ENCODE data around the gene CCDC57. TPM values are rescaled to one million over a fixed set of nuclear protein-coding genes. Genes with fewer than 3 reads are reported as not detected.

CCDC57 gene
- total and polyA plus RNA-seq, 4 donors = 5.4 to 19.1 (median 11.7) TPM

DNA sequence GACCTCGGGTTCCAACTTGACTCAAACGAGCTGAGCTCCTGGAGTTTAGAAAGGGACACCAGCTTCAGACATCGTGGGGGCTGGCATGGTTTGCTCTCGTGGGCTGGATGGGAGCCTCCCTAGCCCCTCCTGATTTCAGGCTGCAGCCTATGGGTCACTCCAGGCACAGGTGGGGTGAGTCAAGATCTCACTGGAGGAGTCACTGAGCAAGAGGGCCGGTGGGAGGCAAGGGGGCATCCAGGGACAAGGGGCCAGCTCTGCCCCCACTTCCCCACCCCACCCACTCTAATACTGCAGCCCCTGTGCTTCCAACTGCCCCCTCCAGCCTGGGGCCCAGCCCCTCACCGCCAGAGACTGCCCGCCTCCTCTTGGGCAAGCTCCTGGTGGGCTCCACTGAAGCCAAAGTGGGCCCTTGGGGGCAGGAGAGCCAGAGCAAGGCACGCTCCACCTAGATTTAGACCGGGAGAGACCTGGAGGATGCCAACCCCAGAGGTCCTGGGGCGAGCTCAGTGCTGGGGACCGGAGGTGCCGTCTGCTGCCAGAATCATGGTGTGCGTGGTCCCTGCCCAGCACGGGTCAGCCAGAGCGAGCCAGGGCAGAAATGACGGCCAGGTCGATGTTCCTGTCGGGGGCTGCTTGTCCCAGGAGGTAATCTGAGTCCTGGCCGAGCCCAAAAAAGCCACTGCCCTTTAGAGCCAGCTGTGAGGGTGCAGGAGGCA lies 22.6 kb upstream of the CCDC57 start:
- Histone ChIP-seq H3K9me3 (ENCODE audit: control insufficient read depth in 4 of 4, low read length in 3 of 4) (no peaks in the 10 kb centered on the region), H3K4me3 (ENCODE audit: low read depth in 1 of 3, low read length in 3 of 3) (no peak overlapping the region), H3K36me3 (ENCODE audit: control insufficient read depth in 4 of 4, insufficient read depth in 3 of 4, low read depth in 1 of 4, low read length in 3 of 4) (peaks cover 0 to 1% (median 0%) of the 10 kb centered on the region in 4 donors), H3K4me1 (ENCODE audit: control insufficient read depth in 4 of 4, insufficient read depth in 4 of 4, low read length in 3 of 4) (peaks cover 18 to 48% (median 33%) of the 10 kb centered on the region in 4 donors), H3K27ac (ENCODE audit: low read depth in 1 of 2, low read length in 2 of 2) (no peak overlapping the region), H3K27me3 (ENCODE audit: control insufficient read depth in 4 of 4, insufficient read depth in 4 of 4, low read length in 3 of 4) (no peaks in the 10 kb centered on the region), H3K9ac (ENCODE audit: low read depth in 1 of 2, low read length in 2 of 2) (no peak overlapping the region)
- DNase-seq (ENCODE audit: low spot score) = no peak
- TF ChIP-seq, protein P1, sequence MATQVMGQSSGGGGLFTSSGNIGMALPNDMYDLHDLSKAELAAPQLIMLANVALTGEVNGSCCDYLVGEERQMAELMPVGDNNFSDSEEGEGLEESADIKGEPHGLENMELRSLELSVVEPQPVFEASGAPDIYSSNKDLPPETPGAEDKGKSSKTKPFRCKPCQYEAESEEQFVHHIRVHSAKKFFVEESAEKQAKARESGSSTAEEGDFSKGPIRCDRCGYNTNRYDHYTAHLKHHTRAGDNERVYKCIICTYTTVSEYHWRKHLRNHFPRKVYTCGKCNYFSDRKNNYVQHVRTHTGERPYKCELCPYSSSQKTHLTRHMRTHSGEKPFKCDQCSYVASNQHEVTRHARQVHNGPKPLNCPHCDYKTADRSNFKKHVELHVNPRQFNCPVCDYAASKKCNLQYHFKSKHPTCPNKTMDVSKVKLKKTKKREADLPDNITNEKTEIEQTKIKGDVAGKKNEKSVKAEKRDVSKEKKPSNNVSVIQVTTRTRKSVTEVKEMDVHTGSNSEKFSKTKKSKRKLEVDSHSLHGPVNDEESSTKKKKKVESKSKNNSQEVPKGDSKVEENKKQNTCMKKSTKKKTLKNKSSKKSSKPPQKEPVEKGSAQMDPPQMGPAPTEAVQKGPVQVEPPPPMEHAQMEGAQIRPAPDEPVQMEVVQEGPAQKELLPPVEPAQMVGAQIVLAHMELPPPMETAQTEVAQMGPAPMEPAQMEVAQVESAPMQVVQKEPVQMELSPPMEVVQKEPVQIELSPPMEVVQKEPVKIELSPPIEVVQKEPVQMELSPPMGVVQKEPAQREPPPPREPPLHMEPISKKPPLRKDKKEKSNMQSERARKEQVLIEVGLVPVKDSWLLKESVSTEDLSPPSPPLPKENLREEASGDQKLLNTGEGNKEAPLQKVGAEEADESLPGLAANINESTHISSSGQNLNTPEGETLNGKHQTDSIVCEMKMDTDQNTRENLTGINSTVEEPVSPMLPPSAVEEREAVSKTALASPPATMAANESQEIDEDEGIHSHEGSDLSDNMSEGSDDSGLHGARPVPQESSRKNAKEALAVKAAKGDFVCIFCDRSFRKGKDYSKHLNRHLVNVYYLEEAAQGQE (IDR thresholded peaks at IDR 0.05) = no peak
- TF ChIP-seq FOXA1 (IDR thresholded peaks at IDR 0.05) = no peak
- no peak for TF ChIP-seq NR2F2 (IDR thresholded peaks at IDR 0.05)
- no peak for TF ChIP-seq TAF1 (conservative IDR thresholded peaks at IDR 0.05)
- 89% methylated on average over 19 of the region's 19 CpGs for WGBS

DNA sequence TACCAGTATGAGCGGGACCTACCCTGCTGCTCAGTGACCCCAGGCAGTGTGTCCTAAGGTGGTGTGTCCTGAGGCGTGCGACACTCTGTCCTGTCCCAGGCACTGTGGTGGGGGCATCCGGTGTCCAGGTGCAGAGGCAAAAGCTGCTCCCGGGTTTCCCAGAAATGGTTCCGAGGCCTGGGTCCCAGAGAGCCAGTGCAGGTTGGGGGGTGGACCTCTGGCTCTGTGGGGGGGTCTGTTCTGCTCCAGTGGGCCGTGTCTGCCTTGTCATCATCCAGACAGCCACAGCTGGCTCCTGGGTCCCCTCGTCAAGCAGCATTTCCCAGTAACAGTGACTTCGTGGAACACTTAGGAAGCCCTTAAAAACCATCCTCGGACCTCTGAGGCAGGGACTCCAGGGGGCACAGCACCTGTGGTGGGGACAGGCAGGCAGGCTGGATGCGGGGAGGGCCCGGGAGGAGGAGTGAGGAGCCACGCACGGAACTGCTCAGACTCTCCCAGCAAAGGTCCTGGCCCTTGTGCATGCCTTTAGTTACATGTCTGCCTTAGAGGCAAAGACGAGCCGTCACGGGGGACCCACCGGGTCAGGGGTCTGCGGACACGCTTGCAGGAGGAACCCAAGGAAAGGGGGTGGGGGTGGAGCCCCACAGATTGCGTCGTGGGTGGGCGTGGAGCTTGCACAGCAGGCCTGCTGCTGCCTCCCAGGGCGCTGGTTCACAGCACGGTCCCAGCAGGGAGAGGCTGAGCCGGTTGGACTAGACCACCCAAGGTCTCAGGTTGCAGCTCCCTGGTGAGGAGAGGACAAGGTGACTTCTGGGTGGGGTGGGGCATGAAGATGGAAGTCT lies 21.8 kb upstream of the CCDC57 start:
- Histone ChIP-seq H3K36me3 (ENCODE audit: control insufficient read depth in 4 of 4, insufficient read depth in 3 of 4, low read depth in 1 of 4, low read length in 3 of 4) (peaks cover 0 to 1% (median 0%) of the 10 kb centered on the region in 4 donors), H3K9ac (ENCODE audit: low read depth in 1 of 2, low read length in 2 of 2) (no peak overlapping the region), H3K4me1 (ENCODE audit: control insufficient read depth in 4 of 4, insufficient read depth in 4 of 4, low read length in 3 of 4) (peaks cover 11 to 44% (median 27%) of the 10 kb centered on the region in 4 donors), H3K27ac (ENCODE audit: low read depth in 1 of 2, low read length in 2 of 2) (no peak overlapping the region), H3K27me3 (ENCODE audit: control insufficient read depth in 4 of 4, insufficient read depth in 4 of 4, low read length in 3 of 4) (no peaks in the 10 kb centered on the region), H3K4me3 (ENCODE audit: low read depth in 1 of 3, low read length in 3 of 3) (no peak overlapping the region), H3K9me3 (ENCODE audit: control insufficient read depth in 4 of 4, low read length in 3 of 4) (no peaks in the 10 kb centered on the region)
- TF ChIP-seq, protein P2, sequence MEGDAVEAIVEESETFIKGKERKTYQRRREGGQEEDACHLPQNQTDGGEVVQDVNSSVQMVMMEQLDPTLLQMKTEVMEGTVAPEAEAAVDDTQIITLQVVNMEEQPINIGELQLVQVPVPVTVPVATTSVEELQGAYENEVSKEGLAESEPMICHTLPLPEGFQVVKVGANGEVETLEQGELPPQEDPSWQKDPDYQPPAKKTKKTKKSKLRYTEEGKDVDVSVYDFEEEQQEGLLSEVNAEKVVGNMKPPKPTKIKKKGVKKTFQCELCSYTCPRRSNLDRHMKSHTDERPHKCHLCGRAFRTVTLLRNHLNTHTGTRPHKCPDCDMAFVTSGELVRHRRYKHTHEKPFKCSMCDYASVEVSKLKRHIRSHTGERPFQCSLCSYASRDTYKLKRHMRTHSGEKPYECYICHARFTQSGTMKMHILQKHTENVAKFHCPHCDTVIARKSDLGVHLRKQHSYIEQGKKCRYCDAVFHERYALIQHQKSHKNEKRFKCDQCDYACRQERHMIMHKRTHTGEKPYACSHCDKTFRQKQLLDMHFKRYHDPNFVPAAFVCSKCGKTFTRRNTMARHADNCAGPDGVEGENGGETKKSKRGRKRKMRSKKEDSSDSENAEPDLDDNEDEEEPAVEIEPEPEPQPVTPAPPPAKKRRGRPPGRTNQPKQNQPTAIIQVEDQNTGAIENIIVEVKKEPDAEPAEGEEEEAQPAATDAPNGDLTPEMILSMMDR (IDR thresholded peaks at IDR 0.05; ENCODE audit: low read depth, low read length, missing input control) = no peak
- TF ChIP-seq, protein P3, sequence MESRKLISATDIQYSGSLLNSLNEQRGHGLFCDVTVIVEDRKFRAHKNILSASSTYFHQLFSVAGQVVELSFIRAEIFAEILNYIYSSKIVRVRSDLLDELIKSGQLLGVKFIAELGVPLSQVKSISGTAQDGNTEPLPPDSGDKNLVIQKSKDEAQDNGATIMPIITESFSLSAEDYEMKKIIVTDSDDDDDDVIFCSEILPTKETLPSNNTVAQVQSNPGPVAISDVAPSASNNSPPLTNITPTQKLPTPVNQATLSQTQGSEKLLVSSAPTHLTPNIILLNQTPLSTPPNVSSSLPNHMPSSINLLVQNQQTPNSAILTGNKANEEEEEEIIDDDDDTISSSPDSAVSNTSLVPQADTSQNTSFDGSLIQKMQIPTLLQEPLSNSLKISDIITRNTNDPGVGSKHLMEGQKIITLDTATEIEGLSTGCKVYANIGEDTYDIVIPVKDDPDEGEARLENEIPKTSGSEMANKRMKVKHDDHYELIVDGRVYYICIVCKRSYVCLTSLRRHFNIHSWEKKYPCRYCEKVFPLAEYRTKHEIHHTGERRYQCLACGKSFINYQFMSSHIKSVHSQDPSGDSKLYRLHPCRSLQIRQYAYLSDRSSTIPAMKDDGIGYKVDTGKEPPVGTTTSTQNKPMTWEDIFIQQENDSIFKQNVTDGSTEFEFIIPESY (IDR thresholded peaks at IDR 0.05) = no peak
- TF ChIP-seq JUND (IDR thresholded peaks at IDR 0.05) = no peak
- TF ChIP-seq, protein P1 (IDR thresholded peaks at IDR 0.05) = no peak
- TF ChIP-seq HNF4G (IDR thresholded peaks at IDR 0.05) = no peak
- TF ChIP-seq FOXA2 (IDR thresholded peaks at IDR 0.05) = no peak
- no peak for TF ChIP-seq TAF1 (conservative IDR thresholded peaks at IDR 0.05)
- no peak for TF ChIP-seq EGR1 (IDR thresholded peaks at IDR 0.05; ENCODE audit: low read depth in 2 of 2)
- TF ChIP-seq NR2F2 (IDR thresholded peaks at IDR 0.05) = no peak
- DNase-seq (ENCODE audit: low spot score) = no peak
- 85% methylated on average over 26 of the region's 26 CpGs for WGBS

Data from liver (tissue), 9 donors.